ENCODE results near the gene GIMD1.

The GIMD1 gene

DNA sequence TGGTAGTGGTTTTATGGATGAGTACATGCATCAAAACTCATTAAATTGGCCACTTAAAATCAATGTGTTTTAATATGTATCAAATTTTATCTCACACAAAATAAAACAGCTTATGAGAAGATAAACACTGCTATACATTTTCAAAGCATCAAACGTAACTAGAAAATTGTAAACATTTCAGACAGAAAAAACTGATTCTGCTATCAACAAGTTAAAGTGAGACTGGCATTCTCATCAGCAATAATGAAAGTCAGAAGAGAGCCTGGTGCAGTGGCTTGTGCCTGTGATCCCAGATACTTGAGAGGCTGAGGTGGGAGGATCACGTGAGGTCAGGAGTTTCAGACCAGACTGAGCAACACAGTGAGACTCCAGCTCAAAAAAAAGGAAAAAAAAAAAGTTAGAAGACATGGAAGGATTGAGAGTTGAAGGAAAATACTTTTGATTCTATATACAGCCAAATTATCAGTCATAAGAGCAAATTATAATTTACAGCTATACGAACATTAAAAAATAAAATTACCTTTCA, 55.5 kb downstream of the GIMD1 start:
- no peak for DNase-seq

DNA sequence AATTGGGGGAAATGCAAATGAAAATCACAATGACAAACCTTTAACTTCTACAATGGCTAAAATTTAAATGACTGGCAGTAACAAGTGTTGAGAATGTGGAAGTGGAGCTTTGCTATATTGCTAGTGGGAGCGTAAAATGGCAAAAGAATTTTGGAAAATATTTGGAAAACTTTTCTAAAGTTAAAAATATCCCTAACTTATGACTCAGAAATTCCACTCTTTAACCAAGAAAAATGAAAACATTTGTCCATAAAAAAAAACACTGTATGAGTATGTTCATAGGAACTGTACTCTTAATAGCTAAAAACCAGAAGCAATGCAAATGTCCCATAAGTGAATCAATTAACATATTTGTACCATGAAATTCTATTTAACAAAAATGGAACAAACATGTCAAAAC, 56.2 kb downstream of the GIMD1 start:
- no peak for DNase-seq
